Cardiac fibroblast (primary cell): ENCODE data around the gene PPP2R2B.

Source experiments
- DNase-seq, 2 donors: peaks; one replicate each; pipeline versions ENCODE4 v3.0.0 to v3.0.0-alpha.2; 2010; ENCODE audit warnings: low read depth in 2 of 2
- H3K4me3 ChIP-seq, 2 donors: replicated peaks in 1 of 2; 1 replicate in 1 of 2; 2 replicates in 1 of 2; pipeline ENCODE4 v1.5.1; 2011; ENCODE audit warnings: low read depth in 2 of 2, low read length in 2 of 2, mild to moderate bottlenecking in 2 of 2, moderate library complexity in 1 of 2
- TF ChIP-seq, protein P1 (sequence below): IDR thresholded peaks from one replicate; pipeline ENCODE4 v1.5.1; 2011; ENCODE audit warnings: low read depth, mild to moderate bottlenecking, low read length, inconsistent platforms

PPP2R2B gene

GRCh38 chr5:146553446-146553845, 325.1 kb downstream of the PPP2R2B start:
- DNase-seq, result no peak
- no peak overlapping the region for H3K4me3 ChIP-seq
- TF ChIP-seq, protein P1, sequence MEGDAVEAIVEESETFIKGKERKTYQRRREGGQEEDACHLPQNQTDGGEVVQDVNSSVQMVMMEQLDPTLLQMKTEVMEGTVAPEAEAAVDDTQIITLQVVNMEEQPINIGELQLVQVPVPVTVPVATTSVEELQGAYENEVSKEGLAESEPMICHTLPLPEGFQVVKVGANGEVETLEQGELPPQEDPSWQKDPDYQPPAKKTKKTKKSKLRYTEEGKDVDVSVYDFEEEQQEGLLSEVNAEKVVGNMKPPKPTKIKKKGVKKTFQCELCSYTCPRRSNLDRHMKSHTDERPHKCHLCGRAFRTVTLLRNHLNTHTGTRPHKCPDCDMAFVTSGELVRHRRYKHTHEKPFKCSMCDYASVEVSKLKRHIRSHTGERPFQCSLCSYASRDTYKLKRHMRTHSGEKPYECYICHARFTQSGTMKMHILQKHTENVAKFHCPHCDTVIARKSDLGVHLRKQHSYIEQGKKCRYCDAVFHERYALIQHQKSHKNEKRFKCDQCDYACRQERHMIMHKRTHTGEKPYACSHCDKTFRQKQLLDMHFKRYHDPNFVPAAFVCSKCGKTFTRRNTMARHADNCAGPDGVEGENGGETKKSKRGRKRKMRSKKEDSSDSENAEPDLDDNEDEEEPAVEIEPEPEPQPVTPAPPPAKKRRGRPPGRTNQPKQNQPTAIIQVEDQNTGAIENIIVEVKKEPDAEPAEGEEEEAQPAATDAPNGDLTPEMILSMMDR, result no peak

DNA sequence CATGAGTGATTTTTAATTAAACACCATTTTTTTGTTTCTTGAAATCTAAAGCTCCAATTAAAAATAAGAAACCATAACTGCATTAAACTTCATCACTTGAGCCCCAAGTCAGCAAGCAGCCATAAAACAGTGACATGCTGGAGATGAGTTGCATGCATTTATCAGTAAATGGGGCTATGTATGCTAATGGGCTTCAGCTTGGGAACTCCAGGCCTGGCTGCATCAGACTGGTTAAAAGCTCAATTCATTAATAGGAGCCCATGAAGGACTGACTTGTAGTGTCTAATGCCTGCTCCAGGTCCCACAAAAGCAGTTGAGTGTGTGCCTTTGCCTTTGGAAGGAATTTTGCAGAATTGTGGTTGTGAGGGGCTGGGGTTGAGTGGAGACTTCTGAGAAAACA, 328.9 kb downstream of the PPP2R2B start:
- TF ChIP-seq, protein P1, result no peak
- H3K4me3 ChIP-seq, result no peak overlapping the region
- DNase-seq, result no peak

- TF ChIP-seq, protein P1, result no peak
- no peak overlapping the region for H3K4me3 ChIP-seq
- DNase-seq, result no peak
These were observed 329.6 kb downstream of the PPP2R2B start for GRCh38 chr5:146548781-146549449.

GRCh38 chr5:146544232-146544631, 334.3 kb downstream of the PPP2R2B start:
- TF ChIP-seq, protein P1, result no peak
- no peak for DNase-seq
- H3K4me3 ChIP-seq, result no peak overlapping the region

DNA sequence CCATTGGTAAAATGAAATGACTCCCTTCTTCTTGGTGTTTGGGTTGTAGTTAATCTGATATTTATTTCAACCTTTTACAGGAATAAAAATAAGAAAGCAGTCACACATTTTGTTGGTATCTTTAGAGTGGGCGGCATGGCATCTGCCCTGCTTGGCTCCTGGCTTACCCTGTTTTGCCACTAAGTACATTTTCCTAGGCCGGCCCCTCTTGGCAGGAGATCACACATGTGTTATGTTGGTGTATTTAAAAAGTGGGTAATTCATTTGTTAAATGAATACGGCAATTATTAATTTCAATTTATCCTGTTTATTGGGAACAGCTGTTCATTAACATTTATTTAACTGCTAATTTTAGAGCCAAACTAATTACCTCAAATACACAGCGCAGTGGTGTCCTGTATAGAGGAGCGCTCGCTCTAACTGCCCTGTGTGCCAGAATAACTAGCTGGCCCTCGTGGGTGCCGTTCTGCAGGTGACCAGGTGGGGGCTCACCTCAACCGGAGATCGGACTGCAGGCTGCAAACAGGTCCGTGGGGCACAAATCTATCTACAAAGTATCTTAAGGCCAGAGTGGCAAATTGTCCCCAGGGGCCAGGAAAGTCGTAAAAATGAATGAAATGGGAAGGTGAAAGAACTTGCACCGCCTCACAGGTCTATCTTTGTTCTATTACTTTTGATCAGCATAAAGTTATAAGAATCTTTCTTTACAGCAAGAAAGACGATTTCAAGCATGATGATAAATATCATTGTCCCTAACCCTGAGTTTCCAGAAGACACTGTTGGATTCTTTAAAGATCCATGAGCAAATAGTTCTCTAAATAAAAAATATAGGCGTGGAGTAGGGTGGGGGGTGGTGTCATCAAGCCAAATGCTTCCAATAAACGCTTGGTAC, 336.4 kb downstream of the PPP2R2B start:
- H3K4me3 ChIP-seq, result no peak overlapping the region
- DNase-seq, result peak; percentile 68 to 71
- TF ChIP-seq, protein P1, result peak; percentile 93

DNA sequence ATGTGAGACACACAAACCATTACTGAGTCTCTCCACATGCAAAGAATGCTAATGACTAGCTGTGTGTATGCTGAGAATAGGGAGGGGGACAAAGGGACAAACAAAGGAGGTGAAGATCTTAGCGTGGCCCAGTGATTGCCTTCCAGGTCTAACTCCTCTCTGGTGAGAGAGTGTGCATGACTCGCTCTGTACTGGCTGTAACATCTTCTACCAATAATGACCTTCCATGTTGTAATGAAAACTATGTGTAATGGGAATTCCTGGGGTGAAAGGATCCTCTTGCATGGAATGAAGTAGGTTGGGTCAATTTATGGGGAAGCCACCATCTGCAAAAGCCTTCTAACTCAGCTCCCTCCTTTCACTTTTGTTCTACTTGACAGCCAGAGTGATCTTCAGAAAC, 338.1 kb downstream of the PPP2R2B start:
- no peak overlapping the region for H3K4me3 ChIP-seq
- peak in 1 of 2 donors; percentile 4 for DNase-seq
- TF ChIP-seq, protein P1, result no peak
